Fibroblast of lung (primary cell): ENCODE data around the gene DYRK2. TPM values are rescaled to one million over a fixed set of nuclear protein-coding genes. Genes with fewer than 3 reads are reported as not detected.

Source experiments
- DNase-seq, 2 donors: peaks; one replicate each; pipeline versions ENCODE4 v3.0.0 to v3.0.0-alpha.2; 2010; ENCODE audit warnings: low read depth in 2 of 2
- H2AFZ ChIP-seq: 2 replicates; pipeline ENCODE4 v1.5.1; 2012; ENCODE audit warnings: low read length, control low read depth, inconsistent platforms
- H3K27ac ChIP-seq: 2 replicates; pipeline ENCODE4 v1.5.1; 2011; ENCODE audit warnings: low read length, control low read depth; ENCODE audit not compliant: insufficient read depth
- H3K27me3 ChIP-seq: 2 replicates; pipeline ENCODE4 v1.5.1; 2011; ENCODE audit warnings: mild to moderate bottlenecking, low read length; ENCODE audit not compliant: control insufficient read depth, insufficient read depth
- H3K36me3 ChIP-seq: 2 replicates; pipeline ENCODE4 v1.5.1; 2011; ENCODE audit warnings: low read length; ENCODE audit not compliant: control insufficient read depth, insufficient read depth
- H3K4me1 ChIP-seq: 2 replicates; pipeline ENCODE4 v1.5.1; 2011; ENCODE audit warnings: low read length; ENCODE audit not compliant: control insufficient read depth, insufficient read depth; ENCODE audit errors: extremely low read depth
- H3K4me2 ChIP-seq: 2 replicates; pipeline ENCODE4 v1.5.1; 2011; ENCODE audit warnings: low read length, control low read depth; ENCODE audit not compliant: insufficient read depth; ENCODE audit errors: extremely low read depth
- H3K4me3 ChIP-seq, 4 experiments: fragments of 200-600 bp in 1 of 4; sonication (generic) in 1 of 4; replicated peaks in 1 of 4; 2 replicates each; pipeline ENCODE4 v1.5.1; 2011 to 2016; ENCODE audit warnings: low read length in 4 of 4, low read depth in 3 of 4, mild to moderate bottlenecking in 3 of 4, control low read depth in 2 of 4, inconsistent platforms in 1 of 4, mixed read lengths in 1 of 4; ENCODE audit not compliant: insufficient read depth in 1 of 4; ENCODE audit errors: control extremely low read depth in 1 of 4
- H3K79me2 ChIP-seq: 2 replicates; pipeline ENCODE4 v1.5.1; 2012; ENCODE audit warnings: mild to moderate bottlenecking, low read length, inconsistent platforms; ENCODE audit not compliant: control insufficient read depth, insufficient read depth
- H3K9ac ChIP-seq: 2 replicates; pipeline ENCODE4 v1.5.1; 2011; ENCODE audit warnings: mild to moderate bottlenecking, low read length, control low read depth; ENCODE audit not compliant: insufficient read depth
- H3K9me3 ChIP-seq: 2 replicates; pipeline ENCODE4 v1.5.1; 2012; ENCODE audit warnings: low read depth, low read length; ENCODE audit not compliant: control insufficient read depth, insufficient read depth
- H4K20me1 ChIP-seq: 2 replicates; pipeline ENCODE4 v1.5.1; 2011; ENCODE audit warnings: low read length; ENCODE audit not compliant: control insufficient read depth, insufficient read depth; ENCODE audit errors: extremely low read depth
- EZH2 ChIP-seq: IDR thresholded peaks from 2 replicates; pipeline ENCODE4 v1.5.1; 2012; ENCODE audit warnings: low read length, control low read depth, mild to moderate bottlenecking; ENCODE audit errors: missing control alignments
- polyA plus RNA-seq, 2 donors: library from polyadenylated mRNA; depleted of rRNA in 1 of 2; stranded (reverse) in 1 of 2; unstranded in 1 of 2; fragments of >200 nt; gene quantifications; 2 replicates each; pipeline ENCODE4 v1.2.1, GENCODE V29; 2011 to 2012; ENCODE audit warnings: missing spikeins in 1 of 2
- total RNA-seq: library from RNA; depleted of rRNA; stranded (reverse); fragments of >200 nt; gene quantifications from 2 replicates; pipeline ENCODE4 v1.2.1, GENCODE V29; 2014
- TF ChIP-seq, protein P1 (sequence below), 2 donors: IDR thresholded peaks in 1 of 2; conservative IDR thresholded peaks in 1 of 2; 1 replicate in 1 of 2; 2 replicates in 1 of 2; pipeline ENCODE4 v1.5.1; 2011 to 2012; ENCODE audit warnings: low read length in 2 of 2, control low read depth in 1 of 2, inconsistent platforms in 1 of 2, low read depth in 1 of 2, mild to moderate bottlenecking in 1 of 2

DYRK2 gene
- total and polyA plus RNA-seq, 2 donors (not counting 1 experiment from before 2014, with no cell fraction given): 18.7 to 22.5 TPM

DNA sequence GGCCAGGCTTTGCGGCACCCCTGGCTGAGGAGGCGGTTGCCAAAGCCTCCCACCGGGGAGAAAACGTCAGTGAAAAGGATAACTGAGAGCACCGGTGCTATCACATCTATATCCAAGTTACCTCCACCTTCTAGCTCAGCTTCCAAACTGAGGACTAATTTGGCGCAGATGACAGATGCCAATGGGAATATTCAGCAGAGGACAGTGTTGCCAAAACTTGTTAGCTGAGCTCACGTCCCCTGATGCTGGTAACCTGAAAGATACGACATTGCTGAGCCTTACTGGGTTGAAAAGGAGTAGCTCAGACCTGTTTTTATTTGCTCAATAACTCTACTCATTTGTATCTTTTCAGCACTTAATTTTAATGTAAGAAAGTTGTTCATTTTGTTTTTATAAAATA lies 9.9 kb downstream of the DYRK2 start:
- H3K79me2 ChIP-seq: peaks cover 64% of the 10 kb centered on the region
- no peak overlapping the region for H3K4me2 ChIP-seq
- no peak overlapping the region for H3K9ac ChIP-seq
- H3K4me1 ChIP-seq: peaks cover 20% of the 10 kb centered on the region
- TF ChIP-seq EZH2: no peak
- TF ChIP-seq, protein P1, sequence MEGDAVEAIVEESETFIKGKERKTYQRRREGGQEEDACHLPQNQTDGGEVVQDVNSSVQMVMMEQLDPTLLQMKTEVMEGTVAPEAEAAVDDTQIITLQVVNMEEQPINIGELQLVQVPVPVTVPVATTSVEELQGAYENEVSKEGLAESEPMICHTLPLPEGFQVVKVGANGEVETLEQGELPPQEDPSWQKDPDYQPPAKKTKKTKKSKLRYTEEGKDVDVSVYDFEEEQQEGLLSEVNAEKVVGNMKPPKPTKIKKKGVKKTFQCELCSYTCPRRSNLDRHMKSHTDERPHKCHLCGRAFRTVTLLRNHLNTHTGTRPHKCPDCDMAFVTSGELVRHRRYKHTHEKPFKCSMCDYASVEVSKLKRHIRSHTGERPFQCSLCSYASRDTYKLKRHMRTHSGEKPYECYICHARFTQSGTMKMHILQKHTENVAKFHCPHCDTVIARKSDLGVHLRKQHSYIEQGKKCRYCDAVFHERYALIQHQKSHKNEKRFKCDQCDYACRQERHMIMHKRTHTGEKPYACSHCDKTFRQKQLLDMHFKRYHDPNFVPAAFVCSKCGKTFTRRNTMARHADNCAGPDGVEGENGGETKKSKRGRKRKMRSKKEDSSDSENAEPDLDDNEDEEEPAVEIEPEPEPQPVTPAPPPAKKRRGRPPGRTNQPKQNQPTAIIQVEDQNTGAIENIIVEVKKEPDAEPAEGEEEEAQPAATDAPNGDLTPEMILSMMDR (conservative IDR thresholded peaks at IDR 0.05 in 1 of 2, IDR thresholded peaks at IDR 0.05 in 1 of 2; ENCODE audit: low read depth in 1 of 2, low read length in 2 of 2): no peak
- H3K27me3 ChIP-seq: no peaks in the 10 kb centered on the region
- no peak overlapping the region for H2AFZ ChIP-seq
- no peaks in the 10 kb centered on the region for H3K9me3 ChIP-seq
- no peak overlapping the region for H3K4me3 ChIP-seq
- no peaks in the 10 kb centered on the region for H4K20me1 ChIP-seq
- H3K27ac ChIP-seq: no peak overlapping the region
- peaks cover 7% of the 10 kb centered on the region for H3K36me3 ChIP-seq
- DNase-seq: no peak

DNA sequence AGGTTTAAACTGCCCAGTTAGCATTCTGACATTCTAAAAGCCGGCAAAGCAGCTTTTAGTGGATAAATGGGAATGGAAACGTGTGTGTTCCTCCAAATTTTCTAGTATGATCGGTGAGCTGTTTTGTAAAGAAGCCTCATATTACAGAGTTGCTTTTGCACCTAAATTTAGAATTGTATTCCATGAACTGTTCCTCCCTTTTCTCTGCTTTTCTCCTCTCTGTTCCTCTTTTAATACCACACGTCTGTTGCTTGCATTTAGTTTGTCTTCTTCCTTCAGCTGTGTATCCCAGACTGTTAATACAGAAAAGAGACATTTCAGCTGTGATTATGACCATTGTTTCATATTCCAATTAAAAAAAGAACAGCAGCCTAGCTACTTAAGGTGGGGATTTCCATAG lies 10.7 kb downstream of the DYRK2 start:
- Histone ChIP-seq H3K27ac (no peak overlapping the region), H3K9ac (no peak overlapping the region), H3K27me3 (no peaks in the 10 kb centered on the region), H2AFZ (no peak overlapping the region), H3K9me3 (no peaks in the 10 kb centered on the region), H3K36me3 (peaks cover 7% of the 10 kb centered on the region), H3K4me1 (peaks cover 20% of the 10 kb centered on the region), H3K79me2 (peaks cover 61% of the 10 kb centered on the region), H4K20me1 (no peaks in the 10 kb centered on the region), H3K4me3 (no peak overlapping the region), H3K4me2 (peak overlapping the region; percentile 7)
- no peak for TF ChIP-seq EZH2
- TF ChIP-seq, protein P1 (conservative IDR thresholded peaks at IDR 0.05 in 1 of 2, IDR thresholded peaks at IDR 0.05 in 1 of 2; ENCODE audit: low read depth in 1 of 2, low read length in 2 of 2): no peak
- no peak for DNase-seq

DNA sequence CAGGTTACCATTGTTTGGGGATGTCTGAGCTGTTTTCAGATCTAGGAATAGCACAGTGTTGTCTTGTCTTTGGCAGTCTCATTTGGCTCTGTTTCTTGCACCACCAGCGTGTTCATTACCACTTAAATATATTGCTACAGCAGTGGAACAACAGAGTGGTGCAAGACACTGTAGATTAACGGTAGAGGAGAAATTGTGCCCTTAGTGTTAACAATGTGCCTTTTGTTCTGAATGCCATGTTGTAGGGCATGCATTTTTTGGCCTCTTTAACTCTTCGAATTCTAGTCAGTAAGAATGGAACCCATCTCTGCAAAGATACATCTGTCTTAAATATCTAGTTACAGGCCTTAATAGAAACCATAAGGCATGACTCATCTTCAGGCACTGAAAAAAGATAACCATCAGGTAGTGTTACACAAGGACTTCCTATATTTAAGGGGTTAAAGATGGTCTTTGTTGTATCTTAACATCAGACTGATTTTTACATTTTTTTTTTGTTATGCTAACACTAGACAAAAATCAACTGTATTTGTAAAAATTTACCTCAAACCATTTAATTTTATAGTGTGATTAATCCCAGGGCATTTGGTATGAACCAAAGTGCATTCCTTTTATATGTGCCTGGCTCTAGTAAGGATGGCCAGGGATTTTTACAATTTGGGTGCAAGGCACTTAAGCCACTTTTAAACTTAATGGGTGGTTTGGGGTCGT lies 12.9 kb downstream of the DYRK2 start:
- no peaks in the 10 kb centered on the region for H3K27me3 ChIP-seq
- H3K36me3 ChIP-seq: peaks cover 7% of the 10 kb centered on the region
- peaks cover 44% of the 10 kb centered on the region for H3K79me2 ChIP-seq
- no peak overlapping the region for H3K4me2 ChIP-seq
- H3K9ac ChIP-seq: no peak overlapping the region
- no peaks in the 10 kb centered on the region for H4K20me1 ChIP-seq
- no peaks in the 10 kb centered on the region for H3K9me3 ChIP-seq
- H2AFZ ChIP-seq: no peak overlapping the region
- TF ChIP-seq EZH2: no peak
- TF ChIP-seq, protein P1 (conservative IDR thresholded peaks at IDR 0.05 in 1 of 2, IDR thresholded peaks at IDR 0.05 in 1 of 2; ENCODE audit: low read depth in 1 of 2, low read length in 2 of 2): no peak
- no peak overlapping the region for H3K4me3 ChIP-seq
- peaks cover 20% of the 10 kb centered on the region for H3K4me1 ChIP-seq
- H3K27ac ChIP-seq: no peak overlapping the region
- DNase-seq: peak; percentile 59 to 84
